ENCODE data around the gene PLXNA4.

Gene PLXNA4

DNA sequence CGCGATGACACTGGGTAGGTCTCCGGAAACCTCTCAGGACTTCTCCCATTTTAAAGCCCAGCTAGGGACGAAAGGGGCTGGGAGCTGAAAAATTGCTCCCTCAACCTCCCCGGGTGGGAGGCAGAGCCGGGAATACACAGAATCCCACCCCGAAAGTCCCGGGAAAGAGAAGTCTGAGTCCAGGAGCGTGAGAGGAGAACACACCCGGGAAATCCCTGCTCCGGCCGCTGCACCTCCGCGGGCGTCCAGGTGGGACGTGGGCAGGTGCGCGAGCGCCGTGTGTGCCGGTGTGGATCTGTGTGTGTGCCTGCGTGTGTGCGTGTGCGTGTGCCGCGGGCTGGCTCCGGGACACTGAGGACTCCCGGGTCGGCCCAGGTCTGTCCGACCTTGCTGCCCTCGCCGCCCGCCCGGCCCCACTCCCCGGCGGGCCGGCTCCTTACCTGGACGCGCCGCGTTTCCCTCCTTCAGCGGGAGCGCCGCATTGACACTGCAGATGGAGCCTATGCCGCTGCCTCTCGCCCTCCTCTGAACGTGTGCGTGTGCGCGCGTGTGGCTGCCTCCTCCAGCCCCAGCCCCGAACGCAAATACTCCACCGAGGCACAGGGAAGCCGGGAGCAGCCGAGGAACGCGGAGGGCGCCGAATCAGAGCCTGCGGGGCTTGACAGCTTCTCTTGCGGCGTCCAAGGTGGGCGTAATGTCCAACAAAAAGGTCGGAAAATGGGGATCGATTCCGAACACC lies at the start of gene PLXNA4:
Gene PLXNA4 (minus strand): TSS at position 489 of the 739 bp plus-strand sequence. CDS start 67,777 bp downstream, outside the sequence.
- no peaks in the 10 kb centered on the region for H3K9me2 ChIP-seq (replicated peaks; ENCODE audit: insufficient read depth, low read length)
- no peak within 1 kb of the TSS for H3K4me2 ChIP-seq (ENCODE audit: low read depth, low read length, poor library complexity, severe bottlenecking)
- H3F3A ChIP-seq (ENCODE audit: insufficient read depth) = no peaks in the 10 kb centered on the region
- H2AFZ ChIP-seq (ENCODE audit: low read depth, low read length, severe bottlenecking) = no peak within 1 kb of the TSS
- H3K36me3 ChIP-seq (ENCODE audit: low read length) = no peaks in the 10 kb centered on the region
- H3K79me2 ChIP-seq (ENCODE audit: insufficient read depth, low read length) = no peaks in the 10 kb centered on the region
- no peaks in the 10 kb centered on the region for H4K20me1 ChIP-seq (ENCODE audit: low read depth, low read length)
- H3K27me3 ChIP-seq (ENCODE audit: low read length) = no peaks in the 10 kb centered on the region
- H3K9me3 ChIP-seq (ENCODE audit: insufficient read depth, low read length) = no peaks in the 10 kb centered on the region
- no peak within 1 kb of the TSS for H3K4me3 ChIP-seq (ENCODE audit: insufficient read depth, low read length, poor library complexity, severe bottlenecking)
- no peak for TF ChIP-seq EZH2phosphoT487 (conservative IDR thresholded peaks at IDR 0.05; ENCODE audit: low read length)
- no peak for TF ChIP-seq CTCF (IDR thresholded peaks at IDR 0.05; ENCODE audit: insufficient read depth, low read length, poor library complexity, severe bottlenecking)
- H3K9ac ChIP-seq (ENCODE audit: low read length) = no peak within 1 kb of the TSS
- H3K27ac ChIP-seq (ENCODE audit: low read depth, low read length) = no peak within 1 kb of the TSS

DNA sequence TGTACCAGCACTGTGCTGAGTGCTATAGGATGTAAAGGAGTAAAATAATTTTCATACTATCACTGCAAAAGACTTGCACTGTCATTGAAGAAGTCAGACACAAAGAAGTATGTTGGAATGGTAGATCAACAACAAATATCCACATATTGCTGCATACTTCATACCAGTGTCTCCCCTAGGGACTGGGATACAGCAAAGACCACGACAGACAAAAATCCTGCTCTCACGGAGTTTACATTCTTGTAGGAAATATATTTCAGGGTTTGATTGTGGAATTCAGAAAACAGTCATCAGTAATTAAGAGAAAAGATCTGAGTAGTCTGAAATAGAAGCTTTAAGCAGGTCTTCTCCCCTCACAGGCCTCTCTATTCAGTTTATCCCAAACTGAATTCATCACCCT lies 49.4 kb upstream of the PLXNA4 start:
- no peaks in the 10 kb centered on the region for H3F3A ChIP-seq (ENCODE audit: insufficient read depth)
- H3K4me3 ChIP-seq (ENCODE audit: insufficient read depth, low read length, poor library complexity, severe bottlenecking) = no peak overlapping the region
- H3K27ac ChIP-seq (ENCODE audit: low read depth, low read length) = no peak overlapping the region
- no peaks in the 10 kb centered on the region for H3K9me2 ChIP-seq (replicated peaks; ENCODE audit: insufficient read depth, low read length)
- H3K36me3 ChIP-seq (ENCODE audit: low read length) = no peaks in the 10 kb centered on the region
- H2AFZ ChIP-seq (ENCODE audit: low read depth, low read length, severe bottlenecking) = no peak overlapping the region
- no peaks in the 10 kb centered on the region for H3K9me3 ChIP-seq (ENCODE audit: insufficient read depth, low read length)
- H3K27me3 ChIP-seq (ENCODE audit: low read length) = no peaks in the 10 kb centered on the region
- no peaks in the 10 kb centered on the region for H4K20me1 ChIP-seq (ENCODE audit: low read depth, low read length)
- TF ChIP-seq EZH2phosphoT487 (conservative IDR thresholded peaks at IDR 0.05; ENCODE audit: low read length) = no peak
- no peak for TF ChIP-seq CTCF (IDR thresholded peaks at IDR 0.05; ENCODE audit: insufficient read depth, low read length, poor library complexity, severe bottlenecking)
- no peaks in the 10 kb centered on the region for H3K79me2 ChIP-seq (ENCODE audit: insufficient read depth, low read length)
- H3K9ac ChIP-seq (ENCODE audit: low read length) = no peak overlapping the region
- no peak overlapping the region for H3K4me2 ChIP-seq (ENCODE audit: low read depth, low read length, poor library complexity, severe bottlenecking)

DNA sequence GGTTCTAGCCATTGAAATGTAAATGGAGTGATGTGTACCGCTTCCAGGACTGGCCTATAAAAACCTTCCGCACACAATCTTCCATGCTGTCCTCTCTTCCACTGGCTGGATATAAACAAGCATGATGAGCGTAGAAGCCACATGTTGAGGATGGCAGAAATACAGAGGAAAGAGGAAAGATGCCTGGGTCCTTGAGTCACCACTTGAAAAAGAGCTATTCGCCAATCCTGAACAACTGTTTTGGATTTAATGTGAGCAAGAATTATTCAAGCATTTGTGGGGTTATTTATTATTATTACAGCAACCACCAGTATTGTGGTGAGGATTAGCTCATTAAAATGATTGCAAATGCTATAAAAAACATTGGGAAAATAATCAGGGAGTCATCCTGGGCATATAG lies 45.8 kb upstream of the PLXNA4 start:
- no peak overlapping the region for H3K4me2 ChIP-seq (ENCODE audit: low read depth, low read length, poor library complexity, severe bottlenecking)
- no peaks in the 10 kb centered on the region for H4K20me1 ChIP-seq (ENCODE audit: low read depth, low read length)
- no peaks in the 10 kb centered on the region for H3K79me2 ChIP-seq (ENCODE audit: insufficient read depth, low read length)
- TF ChIP-seq CTCF (IDR thresholded peaks at IDR 0.05; ENCODE audit: insufficient read depth, low read length, poor library complexity, severe bottlenecking) (no peak), EZH2phosphoT487 (conservative IDR thresholded peaks at IDR 0.05; ENCODE audit: low read length) (no peak)
- no peaks in the 10 kb centered on the region for H3K36me3 ChIP-seq (ENCODE audit: low read length)
- H3F3A ChIP-seq (ENCODE audit: insufficient read depth) = no peaks in the 10 kb centered on the region
- H3K9me3 ChIP-seq (ENCODE audit: insufficient read depth, low read length) = no peaks in the 10 kb centered on the region
- no peaks in the 10 kb centered on the region for H3K27me3 ChIP-seq (ENCODE audit: low read length)
- no peak overlapping the region for H2AFZ ChIP-seq (ENCODE audit: low read depth, low read length, severe bottlenecking)
- H3K9me2 ChIP-seq (replicated peaks; ENCODE audit: insufficient read depth, low read length) = no peaks in the 10 kb centered on the region
- H3K9ac ChIP-seq (ENCODE audit: low read length) = no peak overlapping the region
- H3K27ac ChIP-seq (ENCODE audit: low read depth, low read length) = no peak overlapping the region
- no peak overlapping the region for H3K4me3 ChIP-seq (ENCODE audit: insufficient read depth, low read length, poor library complexity, severe bottlenecking)
